ENCODE data around the gene SLC25A26. TPM values are rescaled to one million over a fixed set of nuclear protein-coding genes. Genes with fewer than 3 reads are reported as not detected.

The SLC25A26 gene
- total and polyA plus RNA-seq, 2 of the 13 experiments (the other 11 are each of a cell fraction or from before 2014, with no cell fraction given) = 23.1 to 32.7 TPM

DNA sequence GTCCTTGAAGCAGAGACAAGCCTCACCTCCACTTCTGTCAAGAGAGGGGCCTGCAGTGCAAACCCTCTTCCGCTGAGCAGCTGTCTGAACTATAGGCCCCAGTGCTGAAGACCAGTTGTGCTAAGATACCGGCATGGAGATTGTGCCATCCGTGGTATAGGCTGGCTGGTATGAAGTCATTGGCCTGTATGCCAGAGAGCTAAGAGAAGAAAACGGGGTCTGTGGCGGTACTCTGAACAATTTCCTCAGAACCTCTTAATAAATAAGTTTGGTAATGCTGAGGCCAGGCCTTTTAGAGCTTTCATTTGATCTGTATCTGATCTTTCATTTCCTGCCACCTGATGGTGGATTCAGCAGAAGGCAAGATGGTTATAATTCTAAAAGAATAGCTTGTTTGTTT, 157.0 kb downstream of the SLC25A26 start:
- ATAC-seq (no peak), FAIRE-seq (no peak), DNase-seq (ENCODE audit: low spot score) (no peak)
- no peaks in the 10 kb centered on the region for H4K20me1 ChIP-seq (ENCODE audit: insufficient read depth, low read length)
- BruUV-seq (replicated peaks) = no TSS peak
- no peaks in the 10 kb centered on the region for H3K79me2 ChIP-seq (ENCODE audit: insufficient read depth, low read length)
- peaks cover 25 to 60% of the 10 kb centered on the region in 2 experiments for H3K36me3 ChIP-seq (replicated peaks in 1 of 2; ENCODE audit: control insufficient read depth in 1 of 2, insufficient read depth in 2 of 2, low read length in 2 of 2)
- H2AFZ ChIP-seq (ENCODE audit: low read length) = no peak overlapping the region
- ChIA-PET CTCF (ENCODE audit: low intra/inter-chr PET ratio, low total read pairs) (no interaction called here), POLR2A (no interaction called here)
- 90% methylated on average over 5 of the region's 5 CpGs for WGBS (ENCODE audit: low lambda C conversion rate)
- H3K4me2 ChIP-seq (ENCODE audit: low read depth, low read length) = no peak overlapping the region
- in situ Hi-C loops (cut with HindIII; ENCODE audit: extremely low pct_ligation_motif_present, low pct_unique_long_range_greater_than_20kb) = no loop called here
- no peak overlapping the region for H3K27ac ChIP-seq (ENCODE audit: extremely low read length, insufficient read depth, low read length)
- H3K9ac ChIP-seq (ENCODE audit: insufficient read depth, low read depth, low read length) = no peak overlapping the region
- peaks cover 18% of the 10 kb centered on the region for H3K4me1 ChIP-seq (ENCODE audit: insufficient read depth, low read length)
- no peaks in the 10 kb centered on the region for H3K9me3 ChIP-seq (ENCODE audit: low read length)
- no peaks in the 10 kb centered on the region for H3K27me3 ChIP-seq (ENCODE audit: control insufficient read depth in 1 of 2, insufficient read depth in 2 of 2, low read length in 2 of 2)
- no peak overlapping the region for H3K4me3 ChIP-seq (replicated peaks in 1 of 3; ENCODE audit: insufficient read depth in 1 of 3, low read depth in 2 of 3, low read length in 3 of 3)
- intact Hi-C loops (cut with micrococcal nuclease; ENCODE audit: unreplicated experiment) = no loop called here
- no peak for TF ChIP-seq ZMYM3 (CRISPR knock-in tag; IDR thresholded peaks at IDR 0.05)
- TF ChIP-seq, protein P1, sequence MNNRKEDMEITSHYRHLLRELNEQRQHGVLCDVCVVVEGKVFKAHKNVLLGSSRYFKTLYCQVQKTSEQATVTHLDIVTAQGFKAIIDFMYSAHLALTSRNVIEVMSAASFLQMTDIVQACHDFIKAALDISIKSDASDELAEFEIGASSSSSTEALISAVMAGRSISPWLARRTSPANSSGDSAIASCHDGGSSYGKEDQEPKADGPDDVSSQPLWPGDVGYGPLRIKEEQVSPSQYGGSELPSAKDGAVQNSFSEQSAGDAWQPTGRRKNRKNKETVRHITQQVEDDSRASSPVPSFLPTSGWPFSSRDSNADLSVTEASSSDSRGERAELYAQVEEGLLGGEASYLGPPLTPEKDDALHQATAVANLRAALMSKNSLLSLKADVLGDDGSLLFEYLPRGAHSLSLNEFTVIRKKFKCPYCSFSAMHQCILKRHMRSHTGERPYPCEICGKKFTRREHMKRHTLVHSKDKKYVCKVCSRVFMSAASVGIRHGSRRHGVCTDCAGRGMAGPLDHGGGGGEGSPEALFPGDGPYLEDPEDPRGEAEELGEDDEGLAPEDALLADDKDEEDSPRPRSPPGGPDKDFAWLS (CRISPR knock-in tag; IDR thresholded peaks at IDR 0.05; ENCODE audit: borderline replicate concordance) = no peak
- TF ChIP-seq LCORL (IDR thresholded peaks at IDR 0.05) = no peak
- no peak for TF ChIP-seq LCORL (CRISPR knock-in tag; IDR thresholded peaks at IDR 0.05)
- TF ChIP-seq ZNF205 (CRISPR knock-in tag; IDR thresholded peaks at IDR 0.05) = no peak
- no peak for TF ChIP-seq ZNF143 (CRISPR knock-in tag; IDR thresholded peaks at IDR 0.05)
- TF ChIP-seq CBX5 (CRISPR knock-in tag; IDR thresholded peaks at IDR 0.05; ENCODE audit: borderline replicate concordance) = no peak
- no peak for TF ChIP-seq ZNF761 (CRISPR knock-in tag; conservative IDR thresholded peaks at IDR 0.05)
- no peak for TF ChIP-seq SSRP1 (CRISPR knock-in tag; IDR thresholded peaks at IDR 0.05)
- no peak for TF ChIP-seq ZNF558 (CRISPR knock-in tag; IDR thresholded peaks at IDR 0.05; ENCODE audit: borderline replicate concordance)
- no peak for TF ChIP-seq UBTF (CRISPR knock-in tag; IDR thresholded peaks at IDR 0.05)
- TF ChIP-seq, protein P2, sequence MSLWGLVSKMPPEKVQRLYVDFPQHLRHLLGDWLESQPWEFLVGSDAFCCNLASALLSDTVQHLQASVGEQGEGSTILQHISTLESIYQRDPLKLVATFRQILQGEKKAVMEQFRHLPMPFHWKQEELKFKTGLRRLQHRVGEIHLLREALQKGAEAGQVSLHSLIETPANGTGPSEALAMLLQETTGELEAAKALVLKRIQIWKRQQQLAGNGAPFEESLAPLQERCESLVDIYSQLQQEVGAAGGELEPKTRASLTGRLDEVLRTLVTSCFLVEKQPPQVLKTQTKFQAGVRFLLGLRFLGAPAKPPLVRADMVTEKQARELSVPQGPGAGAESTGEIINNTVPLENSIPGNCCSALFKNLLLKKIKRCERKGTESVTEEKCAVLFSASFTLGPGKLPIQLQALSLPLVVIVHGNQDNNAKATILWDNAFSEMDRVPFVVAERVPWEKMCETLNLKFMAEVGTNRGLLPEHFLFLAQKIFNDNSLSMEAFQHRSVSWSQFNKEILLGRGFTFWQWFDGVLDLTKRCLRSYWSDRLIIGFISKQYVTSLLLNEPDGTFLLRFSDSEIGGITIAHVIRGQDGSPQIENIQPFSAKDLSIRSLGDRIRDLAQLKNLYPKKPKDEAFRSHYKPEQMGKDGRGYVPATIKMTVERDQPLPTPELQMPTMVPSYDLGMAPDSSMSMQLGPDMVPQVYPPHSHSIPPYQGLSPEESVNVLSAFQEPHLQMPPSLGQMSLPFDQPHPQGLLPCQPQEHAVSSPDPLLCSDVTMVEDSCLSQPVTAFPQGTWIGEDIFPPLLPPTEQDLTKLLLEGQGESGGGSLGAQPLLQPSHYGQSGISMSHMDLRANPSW (CRISPR knock-in tag; IDR thresholded peaks at IDR 0.05; ENCODE audit: borderline replicate concordance) = no peak
- TF ChIP-seq ZNF570 (CRISPR knock-in tag; IDR thresholded peaks at IDR 0.05; ENCODE audit: borderline replicate concordance) = no peak
- TF ChIP-seq ZXDC (CRISPR knock-in tag; IDR thresholded peaks at IDR 0.05) = no peak
- TF ChIP-seq POLR2G (IDR thresholded peaks at IDR 0.05; ENCODE audit: low read depth, low read length) = no peak
- TF ChIP-seq ELF3 (CRISPR knock-in tag; IDR thresholded peaks at IDR 0.05) = no peak
